Spleen (tissue), 7 donors: ENCODE measurements around the gene TMEM9B.

Source experiments
- POLR2A ChIP-seq, 3 donors: fragments of 450-650 bp; IDR thresholded peaks; one replicate each; pipeline ENCODE4 v1.5.1; 2017; ENCODE audit warnings: antibody characterized with exemption in 3 of 3, mild to moderate bottlenecking in 1 of 3
- TF ChIP-seq, protein P1 (sequence below), 11 experiments: fragments of 200-600 bp in 7 of 11; fragments of 450-650 bp in 4 of 11; sonication (generic) in 4 of 11; IDR thresholded peaks in 8 of 11; conservative IDR thresholded peaks in 3 of 11; 1 replicate in 7 of 11; 2 replicates in 4 of 11; pipeline versions ENCODE4 v1.4.0 to v1.8.0; 2016 to 2021; ENCODE audit warnings: antibody characterized with exemption in 11 of 11, inconsistent platforms in 4 of 11, mild to moderate bottlenecking in 1 of 11
- donor health status: DM: no; HTN: no; CAD: no; lungs with moderate emphysema.
- donor health status: DM: no; HTN: no; CAD: no.
- donor health status: DM: no; HTN: no; CAD: no.

DNA sequence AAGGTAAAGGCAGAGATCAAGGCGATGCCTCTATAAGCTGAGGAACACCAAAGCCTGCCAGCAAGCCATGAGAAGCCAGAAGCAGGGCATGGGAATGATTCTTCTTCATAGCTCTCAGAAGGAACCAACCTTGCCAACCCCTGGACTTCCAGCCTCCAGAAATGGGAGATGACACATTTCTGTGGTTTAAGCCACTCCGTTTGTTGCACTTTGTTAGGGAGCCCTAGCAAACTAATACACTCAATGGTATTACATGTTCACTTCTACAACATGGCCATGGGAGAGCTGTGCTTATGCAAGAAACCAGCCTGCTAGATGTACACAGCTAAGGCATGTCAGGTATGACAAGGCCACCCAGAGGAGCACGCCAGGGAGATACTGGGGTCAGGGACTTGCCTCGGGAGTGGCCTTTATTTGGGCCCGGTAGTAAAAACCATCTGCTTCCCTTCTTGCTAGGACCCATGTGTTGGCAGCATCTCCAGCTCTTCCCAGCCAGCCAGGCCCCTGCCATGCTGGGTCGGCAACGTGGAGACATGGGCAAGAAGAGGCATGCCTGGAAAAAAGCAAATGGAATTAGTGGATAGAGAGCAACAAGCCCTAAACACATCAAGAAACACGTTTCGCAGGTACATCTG, 35.1 kb downstream of the TMEM9B start:
- TF ChIP-seq POLR2A (IDR thresholded peaks at IDR 0.05), result no peak
- TF ChIP-seq, protein P1, sequence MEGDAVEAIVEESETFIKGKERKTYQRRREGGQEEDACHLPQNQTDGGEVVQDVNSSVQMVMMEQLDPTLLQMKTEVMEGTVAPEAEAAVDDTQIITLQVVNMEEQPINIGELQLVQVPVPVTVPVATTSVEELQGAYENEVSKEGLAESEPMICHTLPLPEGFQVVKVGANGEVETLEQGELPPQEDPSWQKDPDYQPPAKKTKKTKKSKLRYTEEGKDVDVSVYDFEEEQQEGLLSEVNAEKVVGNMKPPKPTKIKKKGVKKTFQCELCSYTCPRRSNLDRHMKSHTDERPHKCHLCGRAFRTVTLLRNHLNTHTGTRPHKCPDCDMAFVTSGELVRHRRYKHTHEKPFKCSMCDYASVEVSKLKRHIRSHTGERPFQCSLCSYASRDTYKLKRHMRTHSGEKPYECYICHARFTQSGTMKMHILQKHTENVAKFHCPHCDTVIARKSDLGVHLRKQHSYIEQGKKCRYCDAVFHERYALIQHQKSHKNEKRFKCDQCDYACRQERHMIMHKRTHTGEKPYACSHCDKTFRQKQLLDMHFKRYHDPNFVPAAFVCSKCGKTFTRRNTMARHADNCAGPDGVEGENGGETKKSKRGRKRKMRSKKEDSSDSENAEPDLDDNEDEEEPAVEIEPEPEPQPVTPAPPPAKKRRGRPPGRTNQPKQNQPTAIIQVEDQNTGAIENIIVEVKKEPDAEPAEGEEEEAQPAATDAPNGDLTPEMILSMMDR (IDR thresholded peaks at IDR 0.05 in 8 of 11, conservative IDR thresholded peaks at IDR 0.05 in 3 of 11), result no peak
